H1 (cell line): ENCODE measurements around the gene BNC2. TPM values are rescaled to one million over a fixed set of nuclear protein-coding genes. Genes with fewer than 3 reads are reported as not detected.

Experiments
- CTCF ChIA-PET: fragments of 300-600 bp; sonication (Branson Sonifier 250); formaldehyde crosslinking; loops from one replicate; lab custom pipeline; 2021; ENCODE audit not compliant: partially characterized antibody; lab: Charles Lee
- POLR2A ChIA-PET: fragments of 300-600 bp; sonication (Branson Sonifier 250); formaldehyde crosslinking; loops from one replicate; lab custom pipeline; 2021; ENCODE audit warnings: inconsistent platforms; ENCODE audit not compliant: partially characterized antibody; lab: Charles Lee
- DNase-seq, 2 experiments: peaks; one replicate each; pipeline versions ENCODE4 v3.0.0 to v3.0.0-alpha.2; 2010 to 2022; ENCODE audit warnings: low spot score in 2 of 2, low read depth in 1 of 2, mixed read lengths in 1 of 2
- FAIRE-seq: peaks from 2 replicates; lab custom pipeline; 2011; peaks lifted over from hg19 to GRCh38; lab: Jason Lieb, UNC
- H2AFZ ChIP-seq: 2 replicates; pipeline ENCODE4 v1.8.1; 2012; ENCODE audit warnings: low read length, inconsistent platforms
- H2AK5ac ChIP-seq: 2 replicates; pipeline ENCODE4 v1.6.1; 2013; ENCODE audit warnings: low read depth, low read length
- H2BK120ac ChIP-seq: replicated peaks from 2 replicates; pipeline ENCODE3; 2013; ENCODE audit warnings: low read depth, low read length, inconsistent platforms
- H2BK12ac ChIP-seq: 2 replicates; pipeline ENCODE4 v1.6.1; 2013; ENCODE audit warnings: low read depth, low read length
- H2BK15ac ChIP-seq: 2 replicates; pipeline ENCODE4 v1.6.1; 2013; ENCODE audit warnings: low read length
- H2BK20ac ChIP-seq: 2 replicates; pipeline ENCODE4 v1.6.1; 2013; ENCODE audit warnings: low read length
- H2BK5ac ChIP-seq: 2 replicates; pipeline ENCODE4 v1.6.1; 2013; ENCODE audit warnings: low read depth, low read length
- H3K14ac ChIP-seq: 2 replicates; pipeline ENCODE4 v1.6.1; 2013; ENCODE audit warnings: inconsistent platforms; ENCODE audit not compliant: insufficient read length
- H3K18ac ChIP-seq: 2 replicates; pipeline ENCODE4 v1.6.1; 2013; ENCODE audit warnings: low read length; ENCODE audit errors: extremely low read depth
- H3K23ac ChIP-seq: 2 replicates; pipeline ENCODE4 v1.6.1; 2013; ENCODE audit warnings: inconsistent platforms; ENCODE audit not compliant: insufficient read length
- H3K23me2 ChIP-seq: 2 replicates; pipeline ENCODE4 v1.6.1; 2013; ENCODE audit warnings: low read depth, low read length
- H3K27ac ChIP-seq: 2 replicates; pipeline ENCODE4 v1.6.1; 2011; ENCODE audit warnings: low read depth, low read length, inconsistent platforms
- H3K27me3 ChIP-seq, 4 experiments: replicated peaks in 1 of 4; 1 replicate in 1 of 4; 2 replicates in 3 of 4; pipeline versions ENCODE4 v1.6.1 to v1.8.1; 2011 to 2013; ENCODE audit warnings: low read length in 3 of 4, mild to moderate bottlenecking in 3 of 4, inconsistent platforms in 2 of 4, mixed read lengths in 2 of 4, moderate library complexity in 1 of 4; ENCODE audit not compliant: control insufficient read depth in 3 of 4, insufficient read depth in 3 of 4; ENCODE audit errors: extremely low read depth in 1 of 4
- H3K36me3 ChIP-seq, 4 experiments: 2 replicates each; pipeline versions ENCODE4 v1.6.1 to v1.8.1; 2011 to 2013; ENCODE audit warnings: mild to moderate bottlenecking in 4 of 4, low read length in 3 of 4, moderate library complexity in 2 of 4, control low read depth in 1 of 4, inconsistent platforms in 1 of 4; ENCODE audit not compliant: insufficient read depth in 4 of 4, control insufficient read depth in 2 of 4
- H3K4ac ChIP-seq: replicated peaks from 2 replicates; pipeline ENCODE3; 2013; ENCODE audit warnings: low read length, low read depth, mixed read lengths, inconsistent platforms; ENCODE audit not compliant: insufficient read length
- H3K4me1 ChIP-seq, 4 experiments: replicated peaks in 1 of 4; 1 replicate in 1 of 4; 2 replicates in 3 of 4; pipeline versions ENCODE4 v1.6.1 to v1.8.1; 2011 to 2013; ENCODE audit warnings: low read length in 3 of 4, inconsistent platforms in 2 of 4, mixed read lengths in 1 of 4; ENCODE audit not compliant: insufficient read depth in 4 of 4, control insufficient read depth in 3 of 4
- H3K4me2 ChIP-seq, 2 experiments: 2 replicates each; pipeline versions ENCODE4 v1.6.1 to v1.8.1; 2011 to 2013; ENCODE audit warnings: low read depth in 2 of 2, low read length in 2 of 2, control low read depth in 1 of 2, inconsistent platforms in 1 of 2, mild to moderate bottlenecking in 1 of 2; ENCODE audit not compliant: insufficient read depth in 1 of 2
- H3K4me3 ChIP-seq, 4 experiments: fragments of 200-600, 300-600 bp in 1 of 4; sonication (generic), shearing (Covaris generic), sonication (Bioruptor Twin) in 1 of 4; 2 replicates each; pipeline versions ENCODE4 v1.5.1 to v1.8.1; 2011 to 2016; ENCODE audit warnings: low read length in 4 of 4, low read depth in 3 of 4, control low read depth in 2 of 4, inconsistent platforms in 2 of 4, mild to moderate bottlenecking in 2 of 4, mixed read lengths in 1 of 4, moderate library complexity in 1 of 4; ENCODE audit not compliant: insufficient read depth in 2 of 4; ENCODE audit errors: extremely low read depth in 1 of 4
- H3K56ac ChIP-seq: replicated peaks from 2 replicates; pipeline ENCODE3; 2013; ENCODE audit warnings: low read depth, mild to moderate bottlenecking, mixed read lengths, low read length, inconsistent platforms; ENCODE audit not compliant: insufficient read length
- H3K79me1 ChIP-seq: 2 replicates; pipeline ENCODE4 v1.6.1; 2013; ENCODE audit warnings: low read depth, low read length, control low read depth
- H3K79me2 ChIP-seq, 2 experiments: 2 replicates each; pipeline versions ENCODE4 v1.6.1 to v1.8.1; 2012 to 2013; ENCODE audit warnings: low read length in 2 of 2, mild to moderate bottlenecking in 2 of 2, inconsistent platforms in 1 of 2; ENCODE audit not compliant: insufficient read depth in 2 of 2, control insufficient read depth in 1 of 2
- H3K9ac ChIP-seq, 4 experiments: replicated peaks in 1 of 4; 1 replicate in 1 of 4; 2 replicates in 3 of 4; pipeline versions ENCODE4 v1.6.1 to v1.8.1; 2011 to 2013; ENCODE audit warnings: low read depth in 3 of 4, low read length in 3 of 4, control low read depth in 2 of 4, mild to moderate bottlenecking in 2 of 4, moderate library complexity in 2 of 4, inconsistent platforms in 1 of 4; ENCODE audit errors: extremely low read depth in 1 of 4
- H3K9me3 ChIP-seq, 2 experiments: 2 replicates each; pipeline versions ENCODE4 v1.6.1 to v1.8.1; 2012 to 2013; ENCODE audit warnings: mild to moderate bottlenecking in 2 of 2, moderate library complexity in 2 of 2, control low read depth in 1 of 2, inconsistent platforms in 1 of 2, low read depth in 1 of 2, low read length in 1 of 2, mixed read lengths in 1 of 2; ENCODE audit not compliant: insufficient read depth in 2 of 2
- H4K20me1 ChIP-seq, 2 experiments: replicated peaks in 1 of 2; 2 replicates each; pipeline versions ENCODE3 to v1.8.1; 2011 to 2013; ENCODE audit warnings: inconsistent platforms in 2 of 2, low read length in 2 of 2, mild to moderate bottlenecking in 1 of 2; ENCODE audit not compliant: insufficient read depth in 2 of 2, control insufficient read depth in 1 of 2
- H4K5ac ChIP-seq: 2 replicates; pipeline ENCODE4 v1.6.1; 2013; ENCODE audit warnings: low read length, low read depth, mixed read lengths, inconsistent platforms; ENCODE audit not compliant: insufficient read length
- H4K8ac ChIP-seq: 2 replicates; pipeline ENCODE4 v1.8.0; 2013; ENCODE audit warnings: mild to moderate bottlenecking, moderate library complexity, low read length, inconsistent platforms; ENCODE audit not compliant: insufficient read depth; ENCODE audit errors: extremely low read depth
- H4K91ac ChIP-seq: replicated peaks from 2 replicates; pipeline ENCODE3; 2013; ENCODE audit warnings: low read length, mixed read lengths, inconsistent platforms; ENCODE audit not compliant: insufficient read length
- FOSL1 ChIP-seq: IDR thresholded peaks from 2 replicates; pipeline ENCODE4 v1.6.1; 2011; ENCODE audit warnings: mild to moderate bottlenecking, low read depth, low read length, moderate library complexity; ENCODE audit not compliant: insufficient read depth
- KDM5A ChIP-seq: fragments of 200-600 bp; IDR thresholded peaks from 2 replicates; pipeline ENCODE4 v1.7.1; 2012; ENCODE audit warnings: mild to moderate bottlenecking, low read length, inconsistent platforms, mixed read lengths
- NANOG ChIP-seq: IDR thresholded peaks from 2 replicates; pipeline ENCODE4 v1.6.1; 2011; ENCODE audit warnings: low read length, low read depth, mild to moderate bottlenecking, inconsistent platforms; ENCODE audit not compliant: insufficient read depth, poor library complexity, severe bottlenecking
- SIX5 ChIP-seq: IDR thresholded peaks from 2 replicates; pipeline ENCODE4 v1.6.1; 2011; ENCODE audit warnings: mild to moderate bottlenecking, low read depth, low read length
- polyA plus RNA-seq, 7 experiments: library from polyadenylated mRNA; depleted of rRNA in 3 of 7; stranded (reverse) in 5 of 7; unstranded in 2 of 7; fragments of >200 nt in 5 of 7; fragments of 200-250 nt in 2 of 7; gene quantifications; 1 replicate in 5 of 7; 2 replicates in 1 of 7; 4 replicates in 1 of 7; pipeline versions ENCODE4 v1.2.1 to v1.2.3, GENCODE V29; 2011 to 2013; ENCODE audit warnings: missing spikeins in 2 of 7, mixed read lengths in 2 of 7
- total RNA-seq: library from RNA; stranded (reverse); fragmentation: NEBNext Ultra II Directional; extraction: Animal tissue kit (Norgen Biotek cat#: 25700); gene quantifications from 2 replicates; pipeline ENCODE4 v1.2.1, GENCODE V29; 2021
- TF ChIP-seq, protein P1 (sequence below): IDR thresholded peaks from 2 replicates; pipeline ENCODE4 v1.6.1; 2012; ENCODE audit warnings: inconsistent platforms

The BNC2 gene
- total and polyA plus RNA-seq, 2 of the 8 experiments (the other 6 are each of a cell fraction or from before 2014, with no cell fraction given) = 16.0 to 26.8 TPM

DNA sequence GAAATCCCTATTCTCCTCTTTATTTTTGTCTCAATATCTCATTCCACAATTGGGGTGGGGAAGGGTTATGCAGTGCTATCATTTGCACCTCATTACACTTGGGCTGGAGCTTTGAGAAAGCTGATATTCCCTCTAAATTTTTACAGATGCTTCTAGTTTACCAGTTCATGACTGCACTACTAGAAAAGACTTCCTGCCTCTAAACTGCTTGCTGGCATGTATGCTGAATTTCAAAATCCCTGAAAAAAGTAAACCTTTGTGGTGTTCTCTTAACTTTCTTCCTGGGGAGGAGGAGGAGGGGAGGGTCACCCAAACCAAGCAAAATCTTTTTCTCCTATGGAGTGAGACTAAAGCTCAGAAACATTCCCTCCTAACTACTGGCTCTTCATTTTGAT is 45.1 kb downstream of the BNC2 start:
- H3K9me3 ChIP-seq = no peaks in the 10 kb centered on the region
- no peak overlapping the region for H3K4ac ChIP-seq
- H3K79me1 ChIP-seq = no peaks in the 10 kb centered on the region; the same call in 1 of the 2 replicates
- no peak overlapping the region for H2AFZ ChIP-seq
- H3K9ac ChIP-seq = no peak overlapping the region
- no peak overlapping the region for H2BK15ac ChIP-seq
- H3K79me2 ChIP-seq = peaks cover 0 to 49% of the 10 kb centered on the region in 2 experiments; a peak in 3 of 4 replicates
- no peak overlapping the region for H3K4me3 ChIP-seq
- H3K4me1 ChIP-seq = peaks cover 10 to 26% (median 14%) of the 10 kb centered on the region in 4 experiments
- H2BK20ac ChIP-seq = no peak overlapping the region
- no peaks in the 10 kb centered on the region for H3K23me2 ChIP-seq
- H4K8ac ChIP-seq = no peak overlapping the region
- no peak overlapping the region for H4K91ac ChIP-seq
- H3K27ac ChIP-seq = no peak overlapping the region
- no peak overlapping the region for H2BK120ac ChIP-seq
- no peak overlapping the region for H4K5ac ChIP-seq
- no peaks in the 10 kb centered on the region for H3K27me3 ChIP-seq
- no peak overlapping the region for H3K14ac ChIP-seq
- H2AK5ac ChIP-seq = no peak overlapping the region
- no peak overlapping the region for H3K23ac ChIP-seq
- no peaks in the 10 kb centered on the region; a peak in 1 of 8 replicates for H3K36me3 ChIP-seq
- H2BK12ac ChIP-seq = no peak overlapping the region
- CTCF ChIA-PET = interaction anchor here (0.8 to 2.5 kb wide), 7 partner anchors 14 to 188 kb away, joined by 3 to 10 read pairs (median 4); no protein-coding TSS in a partner anchor
- H3K18ac ChIP-seq = no peak overlapping the region
- H3K4me2 ChIP-seq = no peak overlapping the region
- TF ChIP-seq NANOG = no peak
- no peak for TF ChIP-seq SIX5
- TF ChIP-seq KDM5A = no peak
- TF ChIP-seq, protein P1, sequence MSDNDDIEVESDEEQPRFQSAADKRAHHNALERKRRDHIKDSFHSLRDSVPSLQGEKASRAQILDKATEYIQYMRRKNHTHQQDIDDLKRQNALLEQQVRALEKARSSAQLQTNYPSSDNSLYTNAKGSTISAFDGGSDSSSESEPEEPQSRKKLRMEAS = no peak
- TF ChIP-seq FOSL1 = no peak
- no peak overlapping the region for H3K56ac ChIP-seq
- H2BK5ac ChIP-seq = no peak overlapping the region
- DNase-seq (no peak), FAIRE-seq (no peak)
- H4K20me1 ChIP-seq = no peaks in the 10 kb centered on the region
- POLR2A ChIA-PET = no interaction called here
